ENCODE measurements around the gene MYMX.

The MYMX gene

DNA sequence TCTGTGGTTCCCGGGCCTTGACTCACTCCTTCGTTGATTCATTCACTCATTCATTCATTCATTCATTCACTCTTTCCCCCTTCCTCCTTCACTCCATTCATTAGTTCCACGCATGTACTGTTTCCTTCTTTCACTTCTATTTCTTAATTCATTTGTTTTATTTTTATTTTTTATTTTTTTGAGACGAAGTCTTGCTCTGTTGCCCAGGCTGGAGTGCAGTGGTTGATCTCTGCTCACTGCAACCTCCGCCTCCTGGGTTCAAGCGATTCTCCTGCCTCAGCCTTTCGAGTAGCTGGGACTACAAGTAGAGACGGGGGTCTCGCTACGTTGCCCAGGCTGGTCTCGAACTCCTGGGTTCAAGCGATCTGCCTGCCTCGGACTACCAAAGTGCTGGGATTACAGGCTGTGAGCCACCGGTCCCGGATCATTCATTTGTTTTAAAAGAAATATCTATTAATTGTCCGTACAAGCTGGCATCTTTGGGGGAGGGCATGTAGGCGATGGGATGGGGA lies 49.1 kb downstream of the MYMX start:
- FAIRE-seq, result no peak

DNA sequence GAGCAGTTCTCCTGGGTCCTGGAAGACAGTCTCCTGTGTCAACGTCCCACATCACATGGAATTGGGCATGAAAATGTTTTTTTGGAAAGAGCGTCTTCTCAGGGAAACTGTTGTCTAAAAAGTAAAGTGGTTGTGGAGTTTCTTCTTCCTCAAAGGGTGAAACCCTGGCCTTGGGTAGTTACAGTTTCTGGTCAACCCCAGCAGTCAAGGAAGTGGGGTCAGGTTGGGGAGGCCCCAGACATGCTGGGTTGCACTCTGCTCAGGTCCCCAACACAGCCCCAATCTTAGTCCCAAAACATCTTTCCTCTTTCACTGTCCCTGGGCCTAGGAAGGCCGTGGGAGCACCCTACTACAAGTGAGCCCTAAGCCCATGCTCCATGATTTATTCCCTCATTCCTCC lies 49.6 kb downstream of the MYMX start:
- FAIRE-seq, result no peak

DNA sequence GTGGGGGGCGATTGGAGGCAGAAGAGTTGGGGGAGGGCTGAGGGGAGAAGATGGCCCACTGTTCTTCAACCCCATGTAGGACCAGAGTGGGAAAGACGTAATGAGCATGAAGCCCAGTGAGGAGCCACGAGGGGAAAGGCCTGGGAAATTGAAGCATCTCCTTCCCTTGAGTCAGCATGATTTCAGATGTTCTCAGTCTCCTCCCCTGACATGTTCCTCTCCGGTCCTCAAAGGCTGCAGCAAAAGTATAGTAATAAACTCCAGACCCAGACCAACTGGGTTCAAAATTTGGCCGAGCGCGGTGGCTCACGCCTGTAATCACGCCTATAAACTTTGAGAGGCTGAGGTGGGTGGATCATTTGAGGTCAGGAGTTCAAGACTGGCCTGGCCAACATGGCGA lies 50.5 kb downstream of the MYMX start:
- FAIRE-seq, result no peak
